ENCODE measurements around the gene NCLN. TPM values are rescaled to one million over a fixed set of nuclear protein-coding genes. Genes with fewer than 3 reads are reported as not detected.
A peak's percentile ranks its signal among the peaks of the same experiment; 100 is the strongest.

Gene NCLN
- total and polyA plus RNA-seq, 9 of the 15 experiments (the other 6 are each of a cell fraction or from before 2014, with no cell fraction given): 3.8 to 126 (median 39.6) TPM

DNA sequence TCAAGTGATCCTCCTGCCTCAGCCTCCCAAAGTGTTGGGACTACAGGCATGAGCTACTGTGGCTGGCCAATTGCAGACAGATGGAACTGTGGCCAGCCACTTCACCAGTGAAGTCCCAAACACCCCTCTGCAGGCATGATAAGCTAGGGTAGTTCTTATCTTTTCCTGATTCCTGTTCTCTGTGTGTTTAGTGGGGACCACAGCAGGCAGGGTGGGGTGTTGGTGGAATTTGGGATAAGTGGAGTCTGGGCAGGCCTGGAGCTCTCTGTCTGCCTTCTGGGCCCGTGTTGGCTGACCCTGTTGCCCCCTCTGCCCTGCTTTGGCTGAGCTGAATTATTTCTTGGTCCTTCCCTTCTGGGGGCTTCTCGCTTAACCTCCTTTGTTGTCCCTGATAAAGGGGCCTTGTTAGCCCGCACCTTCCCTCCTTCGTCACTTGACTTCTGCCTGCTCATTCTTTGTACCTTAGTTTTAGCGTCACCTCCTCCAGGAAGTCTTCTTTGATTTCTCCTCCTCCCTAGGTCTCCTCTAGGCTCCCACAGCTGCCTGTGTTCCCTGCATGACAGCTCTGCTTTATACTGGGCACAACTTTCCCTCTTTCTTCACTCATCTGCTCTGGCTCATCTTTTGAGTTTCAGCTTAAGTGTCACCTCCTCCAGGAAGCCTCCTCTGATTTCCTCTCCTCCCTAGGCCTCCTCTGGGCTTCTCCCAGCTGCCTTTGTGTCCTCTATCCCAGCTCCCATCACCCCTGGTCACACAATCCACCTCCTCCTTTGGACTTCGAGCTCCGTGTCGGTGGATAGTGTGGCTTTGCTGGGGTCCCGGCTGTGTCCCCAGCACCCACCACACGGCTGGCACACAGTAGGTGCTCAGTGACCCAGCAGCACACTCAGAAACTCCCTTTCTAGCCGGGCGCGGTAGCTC is 1.7 kb upstream of the NCLN start (continued):
- TF ChIP-seq, protein P1, sequence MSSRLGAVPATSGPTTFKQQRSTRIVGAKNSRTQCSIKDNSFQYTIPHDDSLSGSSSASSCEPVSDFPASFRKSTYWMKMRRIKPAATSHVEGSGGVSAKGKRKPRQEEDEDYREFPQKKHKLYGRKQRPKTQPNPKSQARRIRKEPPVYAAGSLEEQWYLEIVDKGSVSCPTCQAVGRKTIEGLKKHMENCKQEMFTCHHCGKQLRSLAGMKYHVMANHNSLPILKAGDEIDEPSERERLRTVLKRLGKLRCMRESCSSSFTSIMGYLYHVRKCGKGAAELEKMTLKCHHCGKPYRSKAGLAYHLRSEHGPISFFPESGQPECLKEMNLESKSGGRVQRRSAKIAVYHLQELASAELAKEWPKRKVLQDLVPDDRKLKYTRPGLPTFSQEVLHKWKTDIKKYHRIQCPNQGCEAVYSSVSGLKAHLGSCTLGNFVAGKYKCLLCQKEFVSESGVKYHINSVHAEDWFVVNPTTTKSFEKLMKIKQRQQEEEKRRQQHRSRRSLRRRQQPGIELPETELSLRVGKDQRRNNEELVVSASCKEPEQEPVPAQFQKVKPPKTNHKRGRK (tag; IDR thresholded peaks at IDR 0.05): no peak
- TF ChIP-seq ZNF436 (CRISPR knock-in tag; IDR thresholded peaks at IDR 0.05) (peak; percentile 100), ATF1 (CRISPR knock-in tag; IDR thresholded peaks at IDR 0.05) (no peak), ATF1 (tag; IDR thresholded peaks at IDR 0.05) (peak; percentile 31; the same call in 1 of the 2 replicates), FOXM1 (IDR thresholded peaks at IDR 0.05; ENCODE audit: low read depth) (peak; percentile 82), FOXM1 (CRISPR knock-in tag; IDR thresholded peaks at IDR 0.05; ENCODE audit: low read depth) (no peak), CBX1 (IDR thresholded peaks at IDR 0.05; ENCODE audit: low read depth) (peak; percentile 99), NONO (IDR thresholded peaks at IDR 0.05; ENCODE audit: low read depth in 2 of 2, low read length in 1 of 2) (no peak), NFXL1 (CRISPR knock-in tag; IDR thresholded peaks at IDR 0.05) (no peak), ZNF561 (CRISPR knock-in tag; conservative IDR thresholded peaks at IDR 0.05) (no peak), GTF2A2 (tag; IDR thresholded peaks at IDR 0.05) (peak; percentile 67; the same call in 1 of the 2 replicates), ZNF717 (CRISPR knock-in tag; IDR thresholded peaks at IDR 0.05) (no peak)
- TF ChIP-seq, protein P2, sequence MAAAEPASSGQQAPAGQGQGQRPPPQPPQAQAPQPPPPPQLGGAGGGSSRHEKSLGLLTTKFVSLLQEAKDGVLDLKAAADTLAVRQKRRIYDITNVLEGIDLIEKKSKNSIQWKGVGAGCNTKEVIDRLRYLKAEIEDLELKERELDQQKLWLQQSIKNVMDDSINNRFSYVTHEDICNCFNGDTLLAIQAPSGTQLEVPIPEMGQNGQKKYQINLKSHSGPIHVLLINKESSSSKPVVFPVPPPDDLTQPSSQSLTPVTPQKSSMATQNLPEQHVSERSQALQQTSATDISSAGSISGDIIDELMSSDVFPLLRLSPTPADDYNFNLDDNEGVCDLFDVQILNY (CRISPR knock-in tag; IDR thresholded peaks at IDR 0.05): no peak
- TF ChIP-seq, protein P3, sequence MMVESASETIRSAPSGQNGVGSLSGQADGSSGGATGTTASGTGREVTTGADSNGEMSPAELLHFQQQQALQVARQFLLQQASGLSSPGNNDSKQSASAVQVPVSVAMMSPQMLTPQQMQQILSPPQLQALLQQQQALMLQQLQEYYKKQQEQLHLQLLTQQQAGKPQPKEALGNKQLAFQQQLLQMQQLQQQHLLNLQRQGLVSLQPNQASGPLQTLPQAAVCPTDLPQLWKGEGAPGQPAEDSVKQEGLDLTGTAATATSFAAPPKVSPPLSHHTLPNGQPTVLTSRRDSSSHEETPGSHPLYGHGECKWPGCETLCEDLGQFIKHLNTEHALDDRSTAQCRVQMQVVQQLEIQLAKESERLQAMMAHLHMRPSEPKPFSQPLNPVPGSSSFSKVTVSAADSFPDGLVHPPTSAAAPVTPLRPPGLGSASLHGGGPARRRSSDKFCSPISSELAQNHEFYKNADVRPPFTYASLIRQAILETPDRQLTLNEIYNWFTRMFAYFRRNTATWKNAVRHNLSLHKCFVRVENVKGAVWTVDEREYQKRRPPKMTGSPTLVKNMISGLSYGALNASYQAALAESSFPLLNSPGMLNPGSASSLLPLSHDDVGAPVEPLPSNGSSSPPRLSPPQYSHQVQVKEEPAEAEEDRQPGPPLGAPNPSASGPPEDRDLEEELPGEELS (CRISPR knock-in tag; IDR thresholded peaks at IDR 0.05; ENCODE audit: borderline replicate concordance): 0 out of 2 replicates have a peak, but pooled peaks have one; percentile 71
- TF ChIP-seq, protein P4, sequence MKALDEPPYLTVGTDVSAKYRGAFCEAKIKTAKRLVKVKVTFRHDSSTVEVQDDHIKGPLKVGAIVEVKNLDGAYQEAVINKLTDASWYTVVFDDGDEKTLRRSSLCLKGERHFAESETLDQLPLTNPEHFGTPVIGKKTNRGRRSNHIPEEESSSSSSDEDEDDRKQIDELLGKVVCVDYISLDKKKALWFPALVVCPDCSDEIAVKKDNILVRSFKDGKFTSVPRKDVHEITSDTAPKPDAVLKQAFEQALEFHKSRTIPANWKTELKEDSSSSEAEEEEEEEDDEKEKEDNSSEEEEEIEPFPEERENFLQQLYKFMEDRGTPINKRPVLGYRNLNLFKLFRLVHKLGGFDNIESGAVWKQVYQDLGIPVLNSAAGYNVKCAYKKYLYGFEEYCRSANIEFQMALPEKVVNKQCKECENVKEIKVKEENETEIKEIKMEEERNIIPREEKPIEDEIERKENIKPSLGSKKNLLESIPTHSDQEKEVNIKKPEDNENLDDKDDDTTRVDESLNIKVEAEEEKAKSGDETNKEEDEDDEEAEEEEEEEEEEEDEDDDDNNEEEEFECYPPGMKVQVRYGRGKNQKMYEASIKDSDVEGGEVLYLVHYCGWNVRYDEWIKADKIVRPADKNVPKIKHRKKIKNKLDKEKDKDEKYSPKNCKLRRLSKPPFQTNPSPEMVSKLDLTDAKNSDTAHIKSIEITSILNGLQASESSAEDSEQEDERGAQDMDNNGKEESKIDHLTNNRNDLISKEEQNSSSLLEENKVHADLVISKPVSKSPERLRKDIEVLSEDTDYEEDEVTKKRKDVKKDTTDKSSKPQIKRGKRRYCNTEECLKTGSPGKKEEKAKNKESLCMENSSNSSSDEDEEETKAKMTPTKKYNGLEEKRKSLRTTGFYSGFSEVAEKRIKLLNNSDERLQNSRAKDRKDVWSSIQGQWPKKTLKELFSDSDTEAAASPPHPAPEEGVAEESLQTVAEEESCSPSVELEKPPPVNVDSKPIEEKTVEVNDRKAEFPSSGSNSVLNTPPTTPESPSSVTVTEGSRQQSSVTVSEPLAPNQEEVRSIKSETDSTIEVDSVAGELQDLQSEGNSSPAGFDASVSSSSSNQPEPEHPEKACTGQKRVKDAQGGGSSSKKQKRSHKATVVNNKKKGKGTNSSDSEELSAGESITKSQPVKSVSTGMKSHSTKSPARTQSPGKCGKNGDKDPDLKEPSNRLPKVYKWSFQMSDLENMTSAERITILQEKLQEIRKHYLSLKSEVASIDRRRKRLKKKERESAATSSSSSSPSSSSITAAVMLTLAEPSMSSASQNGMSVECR (CRISPR knock-in tag; IDR thresholded peaks at IDR 0.05): no peak
- TF ChIP-seq, protein P5, sequence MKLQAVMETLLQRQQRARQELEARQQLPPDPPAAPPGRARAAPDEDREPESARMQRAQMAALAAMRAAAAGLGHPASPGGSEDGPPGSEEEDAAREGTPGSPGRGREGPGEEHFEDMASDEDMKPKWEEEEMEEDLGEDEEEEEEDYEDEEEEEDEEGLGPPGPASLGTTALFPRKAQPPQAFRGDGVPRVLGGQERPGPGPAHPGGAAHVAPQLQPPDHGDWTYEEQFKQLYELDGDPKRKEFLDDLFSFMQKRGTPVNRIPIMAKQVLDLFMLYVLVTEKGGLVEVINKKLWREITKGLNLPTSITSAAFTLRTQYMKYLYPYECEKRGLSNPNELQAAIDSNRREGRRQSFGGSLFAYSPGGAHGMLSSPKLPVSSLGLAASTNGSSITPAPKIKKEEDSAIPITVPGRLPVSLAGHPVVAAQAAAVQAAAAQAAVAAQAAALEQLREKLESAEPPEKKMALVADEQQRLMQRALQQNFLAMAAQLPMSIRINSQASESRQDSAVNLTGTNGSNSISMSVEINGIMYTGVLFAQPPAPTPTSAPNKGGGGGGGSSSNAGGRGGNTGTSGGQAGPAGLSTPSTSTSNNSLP (IDR thresholded peaks at IDR 0.05; ENCODE audit: borderline replicate concordance, low read depth, low read length): no peak
